IPS DF 19.7 (cell line): Measurements from ENCODE around the gene CCNY.
"Not testable (repeated sequence)": the region's sequence is repeated elsewhere in the genome, so short reads cannot be mapped to it uniquely, and the experiment has no call there.

ENCODE experiments used
- DNase-seq: peaks from one replicate; pipeline ENCODE4 v3.0.0-alpha.2; 2013; ENCODE audit warnings: low read depth, low spot score

CCNY gene

DNA sequence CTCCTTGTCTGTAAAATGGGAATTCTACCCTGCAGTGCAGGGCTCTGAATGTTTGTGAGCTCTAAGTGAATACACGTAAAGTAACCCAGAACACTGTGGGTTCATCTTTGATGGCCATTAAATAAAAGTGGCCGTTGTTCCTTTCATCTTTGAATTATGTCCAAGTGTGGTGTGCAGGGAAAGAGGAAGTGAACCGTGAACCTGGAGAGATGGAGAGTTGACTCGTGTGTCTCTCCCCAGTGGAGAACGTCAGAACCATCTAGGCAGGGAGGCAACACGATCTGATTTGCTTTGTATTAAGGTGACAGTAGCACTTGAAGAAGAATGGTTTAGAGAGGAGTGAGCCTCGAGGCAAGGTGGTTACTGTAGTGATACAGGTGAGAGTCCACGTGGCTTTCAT, 175.3 kb downstream of the CCNY start:
- DNase-seq: no peak

DNA sequence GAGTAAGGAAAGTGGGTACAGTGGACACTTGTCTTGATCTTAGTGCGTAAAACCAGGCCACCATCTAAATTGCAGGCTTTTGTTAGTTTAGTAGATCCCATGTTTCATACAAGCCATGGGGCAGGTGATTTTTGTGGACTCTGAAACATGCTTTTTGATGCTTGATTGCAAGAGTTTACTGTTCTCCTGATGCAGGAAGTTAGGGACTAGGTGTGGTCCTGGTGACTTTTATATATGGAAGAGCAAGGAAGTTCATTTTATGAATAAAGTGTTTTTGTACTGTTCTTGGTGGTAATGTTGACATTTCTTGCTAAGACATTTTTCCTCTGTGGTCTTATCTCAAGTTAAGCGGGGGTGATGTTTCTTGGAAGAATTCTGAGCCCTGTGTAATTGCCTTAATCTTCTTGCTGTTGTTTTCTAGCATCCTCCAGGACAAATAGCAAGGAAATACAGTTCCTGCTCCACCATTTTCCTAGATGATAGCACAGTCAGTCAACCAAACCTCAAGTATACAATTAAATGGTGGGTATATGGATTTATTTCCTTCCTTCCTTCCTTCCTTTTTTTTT, 179.9 kb downstream of the CCNY start:
- DNase-seq: no peak

DNA sequence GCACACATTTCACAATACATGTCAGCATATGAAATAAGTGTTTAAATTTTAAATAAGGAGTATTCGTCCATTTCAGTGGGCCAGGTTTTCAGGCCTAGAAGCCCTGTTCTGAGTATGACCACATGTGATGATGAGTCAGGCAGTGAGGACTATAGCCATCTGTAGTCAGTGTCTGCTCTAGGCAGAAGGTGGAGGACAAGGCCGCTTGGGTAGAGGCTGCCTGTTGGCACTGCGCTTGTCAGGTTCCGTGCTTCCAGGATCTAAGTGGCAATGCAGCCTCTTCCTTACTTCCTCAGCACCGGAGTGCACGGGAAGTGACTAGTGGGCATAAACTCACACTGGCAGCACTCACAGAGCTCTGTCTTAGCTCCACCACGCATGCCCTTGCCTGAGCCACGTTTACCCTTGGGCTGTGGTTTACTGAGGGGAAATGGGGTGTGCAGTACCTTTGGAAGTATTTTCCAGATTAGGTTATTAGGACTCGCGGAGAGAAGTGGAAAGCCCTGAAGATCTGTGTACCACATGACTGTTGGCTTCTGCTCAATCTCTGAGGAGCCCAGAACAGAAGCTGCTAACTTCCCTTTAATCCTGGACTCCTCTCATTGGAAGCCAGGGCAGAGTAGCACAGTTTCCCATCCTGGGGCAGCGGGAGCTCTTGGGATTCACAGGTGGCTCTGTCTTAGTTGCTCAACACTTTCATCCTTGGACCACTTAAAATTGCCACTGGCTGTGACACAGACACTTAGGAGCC, 181.3 kb downstream of the CCNY start:
- no peak for DNase-seq

DNA sequence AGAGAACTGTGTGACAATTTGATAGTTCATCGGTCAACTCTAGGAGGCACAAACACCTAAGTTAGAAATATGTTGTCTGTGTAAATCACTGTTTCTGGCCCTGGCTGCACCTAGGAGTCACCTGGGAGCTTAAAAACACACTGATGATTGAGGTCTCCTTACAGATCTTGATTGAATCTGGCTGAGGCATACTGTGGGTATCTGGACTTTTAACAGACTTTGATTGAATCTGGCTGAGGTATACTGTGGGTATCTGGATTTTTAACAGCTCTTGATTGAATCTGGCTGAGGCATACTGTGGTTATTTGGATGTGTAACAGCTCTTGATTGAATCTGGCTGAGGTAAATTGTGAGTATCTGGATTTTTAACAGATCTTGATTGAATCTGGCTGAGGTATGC, 181.9 kb downstream of the CCNY start:
- DNase-seq: not testable (repeated sequence)

- DNase-seq: no peak
Measured at GRCh38 chr10:35520996-35521395, 184.7 kb downstream of the CCNY start.

DNA sequence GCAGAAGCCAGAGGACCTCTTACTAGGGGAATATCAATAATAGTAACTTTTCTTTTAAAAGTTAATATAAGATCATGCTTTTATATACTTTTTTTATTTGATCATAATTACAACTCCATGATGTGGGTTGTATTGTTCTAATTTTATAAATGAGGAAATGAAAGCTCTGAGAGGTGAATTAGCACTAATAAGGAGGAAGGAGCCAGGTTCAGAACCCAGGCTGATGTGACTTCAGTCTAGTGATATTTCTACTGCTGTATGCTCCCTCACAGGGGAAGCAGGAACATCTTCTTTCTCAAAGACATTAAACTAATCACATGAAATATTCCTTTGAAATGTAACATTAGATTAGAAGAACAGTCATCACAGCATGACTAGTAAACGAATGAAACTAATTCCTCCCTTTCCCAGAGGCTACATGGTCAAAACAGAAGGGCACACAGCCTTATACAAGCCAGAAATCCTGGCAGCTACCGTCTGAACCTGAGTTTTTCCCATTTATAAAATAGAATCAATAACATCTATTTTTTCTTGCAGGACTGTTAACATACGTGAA, 187.4 kb downstream of the CCNY start:
- DNase-seq: no peak

GRCh38 chr10:35526746-35527145, 190.4 kb downstream of the CCNY start:
- DNase-seq: no peak

DNA sequence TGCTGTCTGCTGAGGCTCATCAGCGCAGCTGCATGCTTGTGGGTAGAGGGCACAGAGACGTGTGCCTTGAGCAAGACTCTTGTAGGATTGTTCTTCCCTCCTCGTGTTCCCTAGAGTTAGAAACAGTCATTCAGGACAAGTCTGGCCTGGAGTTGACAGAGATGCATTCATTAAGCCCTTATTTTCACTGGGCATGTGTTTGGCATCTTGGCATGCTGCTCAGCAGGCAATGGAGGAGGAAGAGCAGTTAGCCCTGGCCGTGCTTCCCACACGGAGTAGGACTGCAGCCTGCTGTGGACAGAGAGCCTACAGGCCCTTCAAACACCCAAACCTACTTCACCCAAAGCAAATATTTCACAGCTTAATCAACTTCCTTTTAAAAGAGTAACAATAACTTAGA, 195.8 kb downstream of the CCNY start:
- no peak for DNase-seq

DNA sequence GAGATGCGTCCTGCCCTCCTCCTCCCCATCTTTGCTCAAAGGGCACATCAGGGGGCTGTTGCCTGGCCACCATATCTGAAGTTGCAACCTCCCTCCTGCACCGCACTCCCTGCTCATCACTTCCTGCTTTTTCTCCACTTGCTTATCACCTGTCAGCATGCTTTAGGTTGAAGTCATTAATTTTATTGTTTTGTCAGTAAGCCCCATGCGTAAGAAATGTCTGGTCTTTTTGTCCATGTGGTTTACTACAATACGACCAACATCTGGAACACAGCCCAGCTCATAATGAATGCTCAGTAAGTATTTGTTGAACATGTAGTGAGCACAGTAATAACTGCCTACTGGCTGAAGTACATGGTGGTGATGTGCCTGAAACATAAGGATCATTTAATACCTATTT, 197.3 kb downstream of the CCNY start:
- DNase-seq: no peak

- DNase-seq: no peak
Measured at GRCh38 chr10:35535136-35535535, 198.8 kb downstream of the CCNY start.

- DNase-seq: no peak
Measured at GRCh38 chr10:35536789-35537188, 200.5 kb downstream of the CCNY start.

GRCh38 chr10:35537925-35538324, 201.6 kb downstream of the CCNY start:
- not testable (repeated sequence) for DNase-seq

- no peak for DNase-seq
Measured at GRCh38 chr10:35540296-35541164, 204.2 kb downstream of the CCNY start.

DNA sequence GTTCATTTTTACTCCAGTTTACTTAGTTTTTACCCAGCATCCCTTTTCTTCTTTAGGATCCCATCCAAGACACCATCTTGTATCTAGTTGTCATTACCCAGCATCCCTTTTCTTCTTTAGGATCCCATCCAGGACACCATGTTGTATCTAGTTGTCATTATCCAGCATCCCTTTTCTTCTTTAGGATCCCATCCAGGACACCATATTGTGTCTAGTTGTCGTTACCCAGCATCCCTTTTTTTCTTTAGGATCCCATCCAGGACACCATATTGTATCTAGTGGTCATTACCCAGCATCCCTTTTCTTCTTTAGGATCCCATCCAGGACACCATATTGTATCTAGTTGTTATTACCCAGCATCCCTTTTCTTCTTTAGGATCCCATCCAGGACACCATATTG, 205.4 kb downstream of the CCNY start:
- DNase-seq: no peak

DNA sequence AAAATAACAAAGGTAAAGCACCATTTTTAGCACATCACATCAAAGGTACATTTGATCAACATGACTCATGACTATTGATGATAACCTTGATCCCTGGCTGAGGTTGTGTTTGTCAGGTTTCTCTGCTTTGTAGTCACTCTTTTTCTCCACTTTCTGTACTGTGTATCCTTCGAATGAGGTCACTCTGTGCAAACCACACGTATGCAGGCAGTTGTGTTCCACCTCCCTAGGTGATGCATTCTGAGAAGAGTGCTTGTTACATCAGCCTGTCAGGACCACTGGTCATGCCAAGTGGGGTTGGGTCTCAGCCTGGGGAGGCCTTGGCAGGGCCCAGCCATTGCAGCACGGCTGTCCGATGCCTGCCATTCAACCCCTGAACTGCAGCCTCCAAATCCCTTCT, 206.0 kb downstream of the CCNY start:
- no peak for DNase-seq

DNA sequence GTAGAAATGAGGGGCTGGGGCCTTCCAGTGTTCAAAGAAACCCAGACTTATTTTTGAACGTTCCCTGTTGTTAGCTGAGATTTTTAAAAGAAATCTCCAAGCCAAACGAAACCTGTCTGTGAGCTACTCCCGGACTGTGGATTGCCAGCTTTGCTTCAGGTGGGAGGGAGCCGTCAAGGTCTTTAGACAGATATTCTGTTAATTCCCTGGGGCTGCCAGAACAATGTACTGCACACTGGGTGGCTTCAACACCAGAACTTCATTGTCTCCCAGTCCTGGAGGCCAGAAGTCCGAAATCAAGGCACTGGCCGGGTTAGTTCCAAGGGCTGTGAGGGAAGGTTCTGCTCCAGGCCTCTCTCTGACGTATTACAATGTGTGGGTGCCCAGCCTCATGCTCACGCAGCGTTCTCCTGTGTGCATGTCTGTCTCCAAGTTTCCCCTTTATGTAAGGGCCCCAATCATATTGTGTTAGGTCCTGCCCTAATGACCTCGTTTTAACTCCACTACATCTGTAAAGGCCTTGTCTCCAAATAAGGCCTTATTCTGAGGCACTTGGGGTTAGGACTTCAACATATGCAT, 208.9 kb downstream of the CCNY start:
- no peak for DNase-seq

DNA sequence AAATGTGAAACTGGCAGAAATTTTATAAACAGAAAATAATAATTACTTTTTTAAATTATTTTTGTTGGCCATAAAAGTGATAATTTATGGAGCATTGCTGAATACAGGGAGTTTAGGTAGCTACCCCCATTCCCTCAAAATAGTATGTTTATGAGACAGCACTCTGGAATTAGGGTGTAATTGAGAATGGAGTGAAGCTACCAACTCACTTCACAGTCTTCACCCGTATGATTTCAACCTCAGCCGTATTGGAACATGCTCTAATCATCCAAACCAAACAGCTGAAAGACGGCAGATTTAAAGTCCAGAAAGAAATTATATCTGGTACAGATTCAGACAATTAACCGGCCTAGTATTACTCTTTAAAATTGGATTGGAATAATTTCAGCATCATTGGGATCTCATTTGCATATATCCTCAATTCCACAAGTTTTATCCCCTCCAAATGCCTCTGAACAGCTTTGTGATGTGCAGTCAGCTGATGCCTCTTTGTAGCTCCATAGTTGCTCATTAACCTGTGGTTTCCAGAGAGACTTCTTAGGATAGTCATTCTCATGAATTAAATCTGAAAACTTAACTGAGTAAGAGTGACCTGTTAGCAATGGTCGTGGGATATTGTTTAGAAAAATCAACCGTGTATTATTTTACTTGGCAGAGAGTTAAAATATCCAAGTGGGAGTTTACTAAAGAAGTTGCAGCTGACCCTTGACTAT, 209.7 kb downstream of the CCNY start:
- no peak for DNase-seq

GRCh38 chr10:35546824-35547225, 210.5 kb downstream of the CCNY start:
- no peak for DNase-seq

GRCh38 chr10:35552650-35553342, 216.5 kb downstream of the CCNY start:
- no peak for DNase-seq

DNA sequence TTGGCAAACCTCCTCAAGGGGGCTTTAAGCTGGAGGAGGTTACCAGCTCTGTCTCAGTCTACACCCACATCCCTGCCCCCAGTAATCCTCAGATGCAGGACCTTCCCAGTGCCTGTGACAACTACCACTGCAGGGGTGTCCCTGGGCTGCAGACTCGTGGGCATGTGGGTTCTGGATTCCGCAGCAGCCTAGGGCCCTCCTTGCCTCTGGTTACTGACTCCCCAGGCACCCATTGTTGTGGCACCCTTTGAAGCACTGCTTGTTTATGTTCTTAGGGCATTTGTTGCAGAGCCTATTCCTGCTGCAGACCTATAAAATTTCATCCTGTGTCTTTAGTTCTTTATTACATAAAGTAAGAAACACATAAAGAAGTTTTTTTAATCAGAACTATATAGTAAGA, 217.7 kb downstream of the CCNY start:
- DNase-seq: no peak
